Measurements from ENCODE around the gene NDUFC1. TPM values are rescaled to one million over a fixed set of nuclear protein-coding genes. Genes with fewer than 3 reads are reported as not detected.

The NDUFC1 gene
- total RNA-seq, 1 donor: 15.6 TPM

DNA sequence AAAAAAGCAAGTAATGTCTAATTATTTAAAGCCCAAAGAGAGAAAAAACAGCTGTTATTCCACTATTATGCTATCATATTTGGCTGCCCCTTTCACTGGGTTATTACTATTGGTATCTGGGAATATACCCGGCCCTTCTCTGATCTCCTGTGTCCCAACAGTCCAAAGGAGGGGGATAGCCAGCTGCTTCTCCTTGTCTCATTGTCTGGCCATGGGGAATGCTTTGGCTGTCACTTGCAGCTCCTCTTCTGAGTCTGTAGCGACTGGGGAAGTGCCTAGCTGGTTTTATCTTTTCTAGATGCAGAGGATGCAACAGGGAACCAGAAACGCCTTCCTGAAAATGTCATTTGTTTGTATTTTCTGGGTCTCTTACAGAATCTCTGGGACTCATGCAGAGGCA lies 56.1 kb downstream of the NDUFC1 start:
- no peak overlapping the region for H3K4me3 ChIP-seq (ENCODE audit: low read length)

GRCh38 chr4:139245590-139245989 lies 56.7 kb downstream of the NDUFC1 start:
- Histone ChIP-seq H3K9me3 (ENCODE audit: low read depth, low read length) (no peaks in the 10 kb centered on the region), H3K27me3 (ENCODE audit: insufficient read depth, low read length) (no peaks in the 10 kb centered on the region), H3K4me3 (ENCODE audit: low read length) (no peak overlapping the region), H3K4me1 (ENCODE audit: insufficient read depth, low read length) (no peaks in the 10 kb centered on the region)

More for the DNA sequence above, 56.1 kb downstream of the NDUFC1 start:
- Histone ChIP-seq H3K4me1 (ENCODE audit: insufficient read depth, low read length) (no peaks in the 10 kb centered on the region), H3K9me3 (ENCODE audit: low read depth, low read length) (no peaks in the 10 kb centered on the region), H3K27me3 (ENCODE audit: insufficient read depth, low read length) (no peaks in the 10 kb centered on the region)

DNA sequence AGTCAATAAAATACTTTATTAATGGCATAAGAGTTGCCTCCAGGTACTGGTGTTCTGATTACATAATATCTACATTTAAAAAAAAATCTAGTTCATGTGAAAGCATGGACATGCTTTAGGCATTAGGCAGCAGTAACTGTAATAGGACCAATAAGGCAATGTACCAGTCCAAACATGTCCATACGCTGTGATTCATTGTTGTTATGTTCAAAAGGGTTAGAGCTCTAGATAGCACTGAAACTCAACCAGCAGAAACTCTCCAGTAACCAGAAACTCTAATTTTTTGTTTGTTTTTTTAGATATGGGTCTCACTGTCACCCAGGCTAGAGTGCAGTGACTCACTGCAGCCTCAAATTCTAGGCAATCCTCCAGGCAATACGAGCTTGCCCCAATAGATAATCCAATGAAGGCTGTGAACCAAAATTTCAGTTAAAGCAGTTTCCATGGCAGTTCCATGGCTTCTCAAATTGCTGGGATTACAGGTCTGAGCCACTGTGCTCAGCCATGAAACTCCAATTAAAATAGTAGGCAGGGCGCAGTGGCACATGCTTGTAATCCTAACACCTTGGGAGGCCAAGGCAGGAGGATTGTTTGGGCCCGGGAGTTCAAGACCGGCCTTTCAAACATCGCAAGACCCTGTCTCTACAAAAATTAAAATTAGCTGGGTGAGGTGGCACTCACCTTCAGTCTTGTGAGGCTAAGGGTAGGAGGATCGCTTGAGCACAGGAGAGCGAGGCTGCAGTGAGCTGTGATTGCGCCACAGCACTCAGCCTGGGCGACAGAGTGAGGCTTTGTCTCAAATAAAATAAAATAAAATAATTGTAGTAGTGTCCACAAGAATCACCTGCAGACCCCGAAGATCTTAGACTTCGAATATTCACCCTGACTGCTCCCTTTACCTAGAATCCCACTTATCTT lies 58.6 kb downstream of the NDUFC1 start:
- H3K27me3 ChIP-seq (ENCODE audit: insufficient read depth, low read length): no peaks in the 10 kb centered on the region
- H3K9me3 ChIP-seq (ENCODE audit: low read depth, low read length): no peaks in the 10 kb centered on the region
- H3K4me3 ChIP-seq (ENCODE audit: low read length): no peak overlapping the region
- H3K4me1 ChIP-seq (ENCODE audit: insufficient read depth, low read length): no peaks in the 10 kb centered on the region

DNA sequence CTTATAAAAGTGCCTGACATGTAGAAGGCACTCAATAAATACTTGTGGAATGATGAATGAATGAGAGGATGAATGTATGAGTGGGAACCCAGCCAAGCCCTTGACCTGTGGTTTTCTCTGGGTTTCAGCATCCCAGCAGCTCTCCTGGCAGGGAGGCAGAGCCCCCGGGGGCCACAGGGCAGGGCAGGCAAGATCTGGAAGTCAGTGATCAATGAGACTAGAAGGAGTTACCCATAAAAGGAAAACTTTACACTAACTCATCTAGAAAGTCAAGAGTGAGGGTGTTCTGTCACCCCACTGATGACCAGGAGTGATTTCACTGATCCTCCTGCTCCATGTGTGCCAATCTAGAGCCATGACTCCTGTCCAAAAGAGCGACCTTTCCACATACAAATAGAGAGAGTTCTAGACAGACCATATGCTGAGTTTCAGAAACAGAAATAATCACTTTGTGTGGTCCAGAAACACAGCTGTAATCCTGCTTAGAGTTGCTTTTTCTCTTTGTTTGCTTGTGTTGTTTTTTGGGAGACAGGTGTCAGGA lies 59.7 kb downstream of the NDUFC1 start:
- Histone ChIP-seq H3K27me3 (ENCODE audit: insufficient read depth, low read length) (no peaks in the 10 kb centered on the region), H3K4me1 (ENCODE audit: insufficient read depth, low read length) (no peaks in the 10 kb centered on the region), H3K9me3 (ENCODE audit: low read depth, low read length) (no peaks in the 10 kb centered on the region), H3K4me3 (ENCODE audit: low read length) (no peak overlapping the region)

- no peaks in the 10 kb centered on the region for H3K4me1 ChIP-seq (ENCODE audit: insufficient read depth, low read length)
- no peaks in the 10 kb centered on the region for H3K27me3 ChIP-seq (ENCODE audit: insufficient read depth, low read length)
Measured at GRCh38 chr4:139241784-139242151, 60.5 kb downstream of the NDUFC1 start.

DNA sequence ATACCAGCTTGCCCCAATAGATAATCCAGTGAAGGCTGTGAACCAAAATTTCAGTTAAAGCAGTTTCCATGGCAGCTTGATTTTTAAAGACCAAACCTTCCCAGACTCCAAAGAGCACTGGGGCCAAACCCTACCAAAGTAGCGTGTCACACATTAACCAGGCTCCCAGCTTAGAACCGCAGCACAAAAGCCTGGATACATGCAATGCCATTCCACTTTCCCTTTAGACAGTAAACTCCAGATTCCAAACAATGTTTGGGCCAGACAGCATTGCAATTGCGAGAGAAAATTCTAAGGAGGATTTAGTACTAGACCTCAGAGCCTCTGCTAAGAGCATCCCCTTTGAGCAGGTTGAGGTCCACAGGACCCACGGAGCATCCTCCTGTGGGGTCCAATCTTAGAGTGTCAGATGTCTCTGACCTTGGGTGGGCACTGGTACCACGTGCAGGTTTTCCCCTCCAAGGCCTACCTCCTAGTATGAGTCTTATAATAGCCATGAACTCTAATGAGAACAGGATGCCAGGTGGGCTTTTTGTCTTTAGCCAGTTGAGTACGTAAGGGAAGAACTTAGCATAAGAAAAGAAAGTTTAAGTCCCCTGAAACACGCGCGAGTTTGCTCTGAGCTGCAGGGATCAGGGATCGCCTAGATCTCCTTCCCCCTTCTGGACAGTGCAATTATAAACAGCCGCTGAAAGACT lies 61.0 kb downstream of the NDUFC1 start:
- Histone ChIP-seq H3K4me1 (ENCODE audit: insufficient read depth, low read length) (no peaks in the 10 kb centered on the region), H3K9me3 (ENCODE audit: low read depth, low read length) (no peaks in the 10 kb centered on the region), H3K27me3 (ENCODE audit: insufficient read depth, low read length) (no peaks in the 10 kb centered on the region), H3K4me3 (ENCODE audit: low read length) (no peak overlapping the region)

More at GRCh38 chr4:139241784-139242151, 60.5 kb downstream of the NDUFC1 start:
- H3K4me3 ChIP-seq (ENCODE audit: low read length): no peak overlapping the region
- no peaks in the 10 kb centered on the region for H3K9me3 ChIP-seq (ENCODE audit: low read depth, low read length)

Other genes starting within 250 kb of the NDUFC1 start
- gene ELF2, start 125.3 kb downstream of the NDUFC1 start, total RNA-seq: 162 TPM
- gene MGARP, start 22.3 kb downstream of the NDUFC1 start, total RNA-seq: not detected
- gene NAA15, start 972 bp downstream of the NDUFC1 start, total RNA-seq: 61.9 TPM
- 24.9 TPM for gene RAB33B, start 151.6 kb upstream of the NDUFC1 start, total RNA-seq